Forelimb muscle (tissue), 1 donor: ENCODE results near the gene CLDN11. TPM values are rescaled to one million over a fixed set of nuclear protein-coding genes. Genes with fewer than 3 reads are reported as not detected.

Source experiments
- DNase-seq: peaks from one replicate; pipeline ENCODE4 v3.0.0-alpha.2; 2013; ENCODE audit warnings: low read depth
- polyA plus RNA-seq: library from polyadenylated mRNA; unstranded; fragments of 120-200 nt; gene quantifications from one replicate; pipeline ENCODE4 v1.2.1, GENCODE V29; 2013; ENCODE audit not compliant: insufficient read length

CLDN11 gene
- polyA plus RNA-seq, 1 donor: 1.7 TPM

- no peak for DNase-seq
Measured at GRCh38 chr3:170426240-170426797, 7.7 kb downstream of the CLDN11 start.

- DNase-seq: no peak
Measured at GRCh38 chr3:170428095-170428494, 9.4 kb downstream of the CLDN11 start.

GRCh38 chr3:170429050-170429449 is 10.4 kb downstream of the CLDN11 start:
- DNase-seq: no peak

DNA sequence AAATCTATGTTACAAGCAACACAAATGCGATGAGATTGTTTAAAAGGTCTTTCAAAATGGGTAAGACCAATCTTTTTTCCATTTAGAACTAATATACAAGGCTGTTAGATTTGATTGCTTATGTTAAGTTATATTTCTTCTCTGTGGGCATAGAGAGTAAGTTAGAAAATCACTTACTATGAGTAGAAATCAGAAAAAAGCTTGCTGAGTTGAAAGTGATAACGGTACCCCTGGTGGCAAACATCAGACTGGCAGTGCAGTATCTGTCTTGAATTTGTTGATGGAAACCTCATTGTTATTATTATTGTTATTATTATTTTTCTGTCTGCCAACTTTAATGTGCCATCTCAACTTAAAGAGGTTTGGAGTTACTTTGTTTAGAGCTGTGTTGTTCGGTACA is 12.4 kb downstream of the CLDN11 start:
- DNase-seq: no peak

DNA sequence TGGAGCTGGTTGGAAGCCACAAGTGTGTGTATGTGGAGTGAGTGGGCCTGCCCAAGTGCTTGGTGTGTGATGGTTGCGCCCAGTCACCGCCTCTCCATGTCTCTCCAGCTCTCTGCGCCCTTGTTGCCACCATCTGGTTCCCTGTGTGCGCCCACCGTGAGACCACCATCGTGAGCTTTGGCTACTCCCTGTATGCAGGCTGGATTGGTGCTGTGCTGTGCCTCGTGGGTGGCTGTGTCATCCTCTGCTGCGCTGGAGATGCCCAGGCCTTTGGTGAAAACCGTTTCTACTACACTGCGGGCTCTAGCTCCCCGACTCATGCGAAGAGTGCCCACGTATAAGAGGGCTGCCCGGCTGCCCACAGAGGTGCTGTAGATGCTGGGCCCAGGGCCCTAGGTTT is 13.7 kb downstream of the CLDN11 start:
- no peak for DNase-seq

- no peak for DNase-seq
Measured at GRCh38 chr3:170436697-170437096, 18.0 kb downstream of the CLDN11 start.

- DNase-seq: no peak
Measured at GRCh38 chr3:170437176-170437575, 18.5 kb downstream of the CLDN11 start.

GRCh38 chr3:170437696-170438407 is 19.2 kb downstream of the CLDN11 start:
- DNase-seq: no peak

GRCh38 chr3:170438836-170439235 is 20.2 kb downstream of the CLDN11 start:
- no peak for DNase-seq

DNA sequence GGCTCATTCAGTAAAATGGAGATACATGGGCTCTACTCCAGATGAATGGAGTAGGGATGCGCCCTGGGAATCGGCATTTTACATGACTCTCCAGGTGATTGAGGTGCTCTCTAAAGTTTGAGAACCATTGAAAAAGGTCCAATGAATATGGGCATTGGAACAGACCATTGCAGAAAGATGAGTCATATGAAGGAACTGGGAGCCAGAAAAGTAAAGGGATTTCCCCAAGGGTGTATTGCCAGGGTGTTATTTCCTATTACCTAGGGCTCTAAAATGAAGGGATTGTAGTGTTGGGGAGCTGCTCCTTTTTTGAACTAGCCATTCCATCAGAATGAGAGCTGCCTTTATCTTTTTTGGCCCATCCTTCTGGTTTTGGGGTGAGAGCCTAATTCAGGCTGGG is 21.7 kb downstream of the CLDN11 start:
- DNase-seq: no peak

- DNase-seq: no peak
Measured at GRCh38 chr3:170441412-170441811, 22.7 kb downstream of the CLDN11 start.

- DNase-seq: no peak
Measured at GRCh38 chr3:170442947-170443346, 24.3 kb downstream of the CLDN11 start.

GRCh38 chr3:170443457-170443856 is 24.8 kb downstream of the CLDN11 start:
- no peak for DNase-seq

GRCh38 chr3:170448584-170448983 is 29.9 kb downstream of the CLDN11 start:
- DNase-seq: no peak

GRCh38 chr3:170450039-170450438 is 31.4 kb downstream of the CLDN11 start:
- DNase-seq: no peak

- DNase-seq: no peak
Measured at GRCh38 chr3:170454509-170454908, 35.8 kb downstream of the CLDN11 start.

DNA sequence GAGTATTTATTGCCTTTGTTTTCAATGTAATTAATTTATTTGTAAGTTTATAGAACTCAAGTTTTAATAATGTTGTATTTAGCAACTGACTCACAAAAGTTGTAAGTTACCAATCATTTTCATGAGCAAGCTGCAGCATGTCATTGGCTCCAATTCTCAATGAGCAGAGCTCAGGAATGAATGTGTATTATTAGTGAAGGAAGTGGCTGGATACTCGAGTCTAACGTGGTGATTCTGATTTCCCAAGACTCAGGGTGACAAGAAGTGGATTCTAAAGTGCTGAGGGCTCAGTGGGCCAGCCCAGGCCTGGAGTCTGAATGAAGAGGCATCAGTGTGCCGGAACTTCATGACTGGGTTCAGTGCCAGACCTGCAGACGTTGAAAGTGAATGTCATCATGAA is 39.6 kb downstream of the CLDN11 start:
- DNase-seq: no peak

- no peak for DNase-seq
Measured at GRCh38 chr3:170463011-170463410, 44.3 kb downstream of the CLDN11 start.

DNA sequence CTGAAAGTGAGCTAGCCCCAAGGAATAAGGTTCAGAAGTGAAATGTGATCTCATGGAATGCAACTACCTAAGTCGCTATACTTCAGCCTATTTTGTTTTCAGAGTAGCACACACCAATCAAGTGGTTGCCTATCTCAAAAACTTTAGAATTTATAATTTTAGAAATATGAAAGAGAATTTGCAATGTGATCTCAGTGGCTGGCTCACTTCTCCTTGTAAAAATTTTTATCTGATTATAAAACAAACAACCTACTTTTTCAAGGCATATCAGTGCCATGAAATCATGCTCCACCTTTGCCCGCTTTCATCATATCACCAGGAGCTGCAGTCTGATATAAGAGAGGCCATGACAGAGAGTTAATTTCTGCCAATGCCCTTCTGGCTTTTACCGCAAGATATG is 47.3 kb downstream of the CLDN11 start:
- DNase-seq: no peak

- DNase-seq: no peak
Measured at GRCh38 chr3:170467007-170467406, 48.3 kb downstream of the CLDN11 start.

DNA sequence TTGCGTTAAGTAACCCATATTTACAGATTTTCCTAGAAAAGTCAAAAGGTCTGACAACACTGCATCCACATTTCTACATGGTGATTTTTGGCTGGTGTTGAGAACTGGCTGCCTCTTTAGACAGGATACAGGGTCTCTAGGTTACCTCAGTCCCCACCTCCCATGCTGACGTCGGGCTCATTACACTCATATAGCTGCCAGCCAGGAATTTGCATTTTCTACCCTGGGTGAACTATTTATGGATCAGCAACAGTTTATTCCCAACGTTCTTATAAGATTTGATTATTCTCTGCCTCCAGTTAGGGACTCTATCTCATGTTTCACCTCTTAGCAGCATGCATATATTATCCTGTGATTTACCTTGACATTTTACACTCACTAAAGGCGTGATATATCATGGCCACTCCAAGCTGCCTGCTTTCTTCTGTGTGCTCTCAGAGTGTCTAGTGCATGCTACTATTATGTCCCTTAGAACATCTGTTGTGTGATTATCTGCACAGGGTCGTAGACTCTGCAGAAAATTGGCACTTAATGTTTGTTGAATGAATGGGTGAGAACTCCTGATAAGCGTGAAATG is 49.0 kb downstream of the CLDN11 start:
- no peak for DNase-seq

GRCh38 chr3:170469151-170470062 is 50.7 kb downstream of the CLDN11 start:
- DNase-seq: no peak
